Fibroblast of villous mesenchyme (primary cell): ENCODE measurements around the gene MDM4. TPM values are rescaled to one million over a fixed set of nuclear protein-coding genes. Genes with fewer than 3 reads are reported as not detected.

Experiments used
- DNase-seq: peaks from one replicate; pipeline ENCODE4 v3.0.0-alpha.2; 2010; ENCODE audit warnings: low read depth
- H3K4me3 ChIP-seq: 2 replicates; pipeline ENCODE4 v1.5.1; 2011; ENCODE audit warnings: low read depth, mild to moderate bottlenecking, low read length
- small RNA-seq: library from RNA; depleted of rRNA; stranded (forward); fragments of <200 nt; gene quantifications from one replicate; pipeline ENCODE3, GENCODE V24; 2012
- total RNA-seq: library from RNA; depleted of rRNA; stranded (reverse); fragments of >200 nt; gene quantifications from 2 replicates; pipeline ENCODE4 v1.2.3, GENCODE V29; 2012
- TF ChIP-seq, protein P1 (sequence below): IDR thresholded peaks from 2 replicates; pipeline ENCODE4 v1.5.1; 2012; ENCODE audit warnings: low read depth, mild to moderate bottlenecking, low read length; ENCODE audit not compliant: insufficient read depth

Gene MDM4
- total RNA-seq, 1 donor, result 32.4 TPM

DNA sequence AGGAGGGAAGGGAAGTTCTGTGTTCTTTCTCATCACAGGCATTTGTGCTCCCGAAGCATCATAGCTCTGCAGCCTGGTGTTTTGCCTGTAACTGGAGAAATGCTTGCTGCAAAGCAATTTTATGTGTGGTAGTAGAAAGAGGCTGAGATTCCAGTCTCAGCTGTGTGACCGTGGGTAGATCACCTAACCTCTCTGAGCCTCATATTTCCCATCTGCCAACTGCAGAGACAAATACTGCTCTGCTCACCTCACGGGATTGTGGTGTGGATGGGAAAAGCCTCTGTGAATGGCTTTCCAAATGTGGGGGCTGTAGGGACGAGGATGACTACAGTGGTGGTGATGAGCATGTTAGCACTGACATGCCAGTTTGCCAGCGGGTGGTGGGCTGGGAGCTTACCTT is 84.0 kb downstream of the MDM4 start:
- no peak for DNase-seq
- TF ChIP-seq, protein P1, sequence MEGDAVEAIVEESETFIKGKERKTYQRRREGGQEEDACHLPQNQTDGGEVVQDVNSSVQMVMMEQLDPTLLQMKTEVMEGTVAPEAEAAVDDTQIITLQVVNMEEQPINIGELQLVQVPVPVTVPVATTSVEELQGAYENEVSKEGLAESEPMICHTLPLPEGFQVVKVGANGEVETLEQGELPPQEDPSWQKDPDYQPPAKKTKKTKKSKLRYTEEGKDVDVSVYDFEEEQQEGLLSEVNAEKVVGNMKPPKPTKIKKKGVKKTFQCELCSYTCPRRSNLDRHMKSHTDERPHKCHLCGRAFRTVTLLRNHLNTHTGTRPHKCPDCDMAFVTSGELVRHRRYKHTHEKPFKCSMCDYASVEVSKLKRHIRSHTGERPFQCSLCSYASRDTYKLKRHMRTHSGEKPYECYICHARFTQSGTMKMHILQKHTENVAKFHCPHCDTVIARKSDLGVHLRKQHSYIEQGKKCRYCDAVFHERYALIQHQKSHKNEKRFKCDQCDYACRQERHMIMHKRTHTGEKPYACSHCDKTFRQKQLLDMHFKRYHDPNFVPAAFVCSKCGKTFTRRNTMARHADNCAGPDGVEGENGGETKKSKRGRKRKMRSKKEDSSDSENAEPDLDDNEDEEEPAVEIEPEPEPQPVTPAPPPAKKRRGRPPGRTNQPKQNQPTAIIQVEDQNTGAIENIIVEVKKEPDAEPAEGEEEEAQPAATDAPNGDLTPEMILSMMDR, result no peak
- H3K4me3 ChIP-seq, result no peak overlapping the region

DNA sequence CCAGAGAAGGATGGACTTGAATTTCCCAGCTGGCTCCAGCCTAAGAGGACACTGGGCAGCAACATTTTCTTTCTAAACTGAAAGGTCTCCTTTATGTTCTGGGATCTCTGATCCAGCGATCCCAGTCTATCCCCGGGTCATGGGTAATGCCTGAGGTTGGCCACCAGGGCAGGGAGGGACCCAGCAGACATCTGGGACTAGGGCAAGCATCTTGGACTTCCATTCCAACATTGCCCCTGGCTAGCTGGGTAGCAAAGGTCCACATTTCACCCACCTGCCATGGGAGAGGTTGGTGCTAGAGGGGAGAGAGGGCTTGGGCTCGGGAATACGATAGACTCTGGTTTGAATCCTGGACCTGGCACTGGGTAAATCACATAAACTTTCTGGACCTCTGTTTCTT is 84.8 kb downstream of the MDM4 start:
- no peak overlapping the region for H3K4me3 ChIP-seq
- no peak for DNase-seq
- TF ChIP-seq, protein P1, result peak; percentile 19

DNA sequence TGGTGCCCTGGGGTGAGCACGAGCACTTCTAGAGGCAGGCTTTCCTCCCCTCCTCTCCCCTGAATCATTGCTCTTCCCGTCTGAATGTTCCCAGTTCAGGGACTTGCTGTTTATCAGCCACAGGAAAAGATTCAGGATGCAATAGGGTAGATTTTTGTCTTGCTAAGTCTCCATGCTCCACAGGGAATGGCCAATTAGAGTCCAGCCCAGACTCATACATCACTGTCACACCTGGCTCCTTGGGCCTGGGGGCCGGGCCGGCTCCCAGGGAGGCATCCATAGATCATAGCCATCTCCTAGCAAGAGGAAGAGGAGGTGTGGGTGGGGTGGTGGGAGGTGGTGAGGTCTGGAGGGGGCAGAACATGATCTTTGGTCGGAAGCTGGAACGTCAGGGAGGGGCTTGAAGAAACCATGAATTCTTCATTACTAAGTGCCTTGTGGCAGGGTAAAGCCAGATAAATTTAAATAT is 85.9 kb downstream of the MDM4 start:
- DNase-seq, result no peak
- TF ChIP-seq, protein P1, result no peak
- no peak overlapping the region for H3K4me3 ChIP-seq

DNA sequence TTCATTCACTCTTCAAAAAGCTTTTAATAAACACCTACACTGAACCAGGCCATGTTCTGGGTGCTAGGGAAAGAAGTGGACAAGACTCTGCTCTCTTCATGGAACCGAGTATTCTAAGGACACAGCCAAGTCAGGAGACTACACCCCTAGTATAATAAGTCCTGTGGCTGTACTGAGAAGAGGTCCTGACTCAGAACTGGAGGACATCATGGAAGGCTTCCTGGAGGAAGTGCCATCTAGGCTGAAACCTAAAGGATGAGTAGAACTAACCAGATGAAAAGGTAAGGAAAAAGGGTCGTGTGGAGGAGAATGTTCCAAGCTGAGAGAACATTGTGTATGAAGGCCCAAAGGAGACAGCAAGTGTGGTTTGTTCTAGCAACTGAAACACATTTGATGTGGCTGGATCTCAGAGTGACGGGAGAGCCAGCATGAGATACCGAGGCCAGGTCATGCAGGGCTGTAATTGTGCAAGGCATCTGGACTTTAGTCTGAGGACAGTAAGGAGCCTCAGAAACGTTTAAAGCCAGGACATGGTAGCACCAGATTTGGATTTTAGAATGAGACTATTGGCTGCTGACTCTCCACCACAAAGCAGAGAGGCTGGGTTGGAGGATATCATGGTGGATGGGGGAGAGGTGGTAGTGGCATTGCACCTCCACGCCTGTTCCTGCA is 86.8 kb downstream of the MDM4 start:
- no peak for DNase-seq
- TF ChIP-seq, protein P1, result no peak
- no peak overlapping the region for H3K4me3 ChIP-seq

DNA sequence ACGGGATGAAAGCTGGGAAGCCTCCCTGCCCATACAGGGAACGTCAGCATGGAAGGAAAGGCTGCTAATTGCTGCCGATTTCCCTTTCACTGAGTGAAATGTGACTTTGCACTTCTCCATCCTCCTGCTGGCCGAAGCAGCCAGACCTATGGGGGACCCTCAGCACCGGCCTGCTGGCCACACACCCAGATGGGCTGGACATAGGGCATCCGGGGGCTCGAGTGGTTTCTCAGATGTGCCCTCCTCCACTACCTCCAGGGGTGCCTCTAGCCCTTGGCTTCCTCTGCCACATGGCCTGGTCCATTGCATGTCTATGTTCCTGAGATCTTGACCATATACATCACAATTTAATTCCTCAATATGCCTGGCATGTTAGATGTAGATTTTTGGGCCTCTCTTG is 89.6 kb downstream of the MDM4 start:
- TF ChIP-seq, protein P1, result no peak
- no peak for DNase-seq
- no peak overlapping the region for H3K4me3 ChIP-seq

Small RNA genes within 50 kb of the gene (small RNA-seq; reads per million reads assigned to genes)
- 1.3 reads per million, percentile 28 among the genes with 10 or more reads in this experiment for gene RNA5SP74

Other genes starting within 250 kb of the MDM4 start
- gene PLEKHA6, start 156.5 kb upstream of the MDM4 start, total RNA-seq, result 2.9 and 3.9 TPM in 2 replicates
- 35.1 and 49.7 TPM in 2 replicates for gene PPP1R15B, start 104.6 kb upstream of the MDM4 start, total RNA-seq
- gene PIK3C2B, start 21.6 kb upstream of the MDM4 start, total RNA-seq, result 7.3 and 8.4 TPM in 2 replicates
- under 0.01 TPM in 1 of 2 replicates, not detected in the other for gene LRRN2, start 169.3 kb downstream of the MDM4 start, total RNA-seq